GM12891 (cell line): ENCODE measurements around the gene PRDX2.

Experiments
- DNase-seq: peaks from one replicate; pipeline ENCODE4 v3.0.0; 2011; ENCODE audit warnings: low spot score; ENCODE audit not compliant: insufficient read length
- FAIRE-seq: peaks from 2 replicates; lab custom pipeline; 2011; peaks lifted over from hg19 to GRCh38; lab: Jason Lieb, UNC
- PAX5 ChIP-seq: IDR thresholded peaks from 2 replicates; pipeline ENCODE4 v1.6.1; 2011; ENCODE audit warnings: low read length, moderate library complexity, mild to moderate bottlenecking; ENCODE audit not compliant: insufficient read depth, severe bottlenecking
- POLR2A ChIP-seq: IDR thresholded peaks from 2 replicates; pipeline ENCODE4 v1.6.1; 2011; ENCODE audit warnings: low read depth, low read length, control low read depth
- POLR2AphosphoS5 ChIP-seq: IDR thresholded peaks from 2 replicates; pipeline ENCODE4 v1.6.1; 2011; ENCODE audit warnings: low read depth, low read length, control low read depth
- POU2F2 ChIP-seq: IDR thresholded peaks from 2 replicates; pipeline ENCODE4 v1.6.1; 2011; ENCODE audit warnings: low read depth, mild to moderate bottlenecking, control low read depth, low read length, moderate library complexity
- SPI1 ChIP-seq: IDR thresholded peaks from 2 replicates; pipeline ENCODE4 v1.6.1; 2011; ENCODE audit warnings: low read depth, low read length, control low read depth
- TAF1 ChIP-seq: IDR thresholded peaks from 2 replicates; pipeline ENCODE4 v1.6.1; 2011; ENCODE audit warnings: low read depth, low read length, control low read depth

The PRDX2 gene

GRCh38 chr19:12769689-12770088 is 31.9 kb downstream of the PRDX2 start:
- DNase-seq (no peak), FAIRE-seq (no peak)
- no peak for TF ChIP-seq POLR2AphosphoS5
- TF ChIP-seq SPI1: no peak
- TF ChIP-seq POLR2A: no peak

- FAIRE-seq (no peak), DNase-seq (no peak)
- TF ChIP-seq PAX5 (no peak), POU2F2 (no peak), SPI1 (no peak), POLR2A (no peak), TAF1 (no peak), POLR2AphosphoS5 (no peak)
Measured at GRCh38 chr19:12767666-12768065, 33.9 kb downstream of the PRDX2 start.

- TF ChIP-seq POLR2A: no peak
- no peak for TF ChIP-seq TAF1
- TF ChIP-seq PAX5: no peak
- no peak for TF ChIP-seq POU2F2
- no peak for TF ChIP-seq POLR2AphosphoS5
- no peak for TF ChIP-seq SPI1
- no peak for DNase-seq
- FAIRE-seq: no peak
Measured at GRCh38 chr19:12767150-12767549, 34.5 kb downstream of the PRDX2 start.

GRCh38 chr19:12766051-12766521 is 35.5 kb downstream of the PRDX2 start:
- TF ChIP-seq PAX5: no peak
- no peak for TF ChIP-seq POLR2A
- no peak for TF ChIP-seq SPI1
- TF ChIP-seq TAF1: no peak
- no peak for TF ChIP-seq POLR2AphosphoS5
- FAIRE-seq: peak; percentile 91
- DNase-seq: peak; percentile 90

- FAIRE-seq (no peak), DNase-seq (no peak)
- TF ChIP-seq TAF1 (no peak), POLR2A (no peak), POLR2AphosphoS5 (no peak), PAX5 (no peak)
Measured at GRCh38 chr19:12764698-12765097, 36.9 kb downstream of the PRDX2 start.

GRCh38 chr19:12763100-12763499 is 38.5 kb downstream of the PRDX2 start:
- FAIRE-seq (no peak), DNase-seq (no peak)
- no peak for TF ChIP-seq SPI1
- TF ChIP-seq POLR2A: no peak
- TF ChIP-seq PAX5: no peak
- no peak for TF ChIP-seq TAF1
- TF ChIP-seq POLR2AphosphoS5: no peak

GRCh38 chr19:12759686-12760085 is 41.9 kb downstream of the PRDX2 start:
- no peak for DNase-seq
- FAIRE-seq: no peak
- TF ChIP-seq POLR2A (no peak), TAF1 (no peak), SPI1 (no peak), PAX5 (no peak), POU2F2 (no peak), POLR2AphosphoS5 (no peak)

GRCh38 chr19:12757544-12758274 is 43.9 kb downstream of the PRDX2 start:
- DNase-seq (peak; percentile 86), FAIRE-seq (peak; percentile 76)
- TF ChIP-seq POU2F2 (no peak), POLR2AphosphoS5 (no peak), PAX5 (no peak), SPI1 (no peak), TAF1 (no peak), POLR2A (no peak)

- DNase-seq (no peak), FAIRE-seq (no peak)
- TF ChIP-seq SPI1 (no peak), POLR2AphosphoS5 (no peak), POLR2A (no peak), TAF1 (no peak), POU2F2 (no peak), PAX5 (no peak)
Measured at GRCh38 chr19:12756150-12756883, 45.3 kb downstream of the PRDX2 start.
